Loucy (cell line): ENCODE results near the gene MYO1F.

Experiments
- H2AFZ ChIP-seq: fragments of 200-600 bp; sonication (generic); 2 replicates; pipeline ENCODE4 v1.6.0; 2016; ENCODE audit warnings: antibody characterized with exemption, mild to moderate bottlenecking, low read length, moderate library complexity
- H3F3A ChIP-seq: fragments of 200-600 bp; 2 replicates; pipeline ENCODE4 v1.6.0; 2016; ENCODE audit warnings: antibody characterized with exemption, low read depth, mild to moderate bottlenecking
- H3K27me3 ChIP-seq: fragments of 200-600 bp; sonication (generic); 2 replicates; pipeline ENCODE4 v1.6.1; 2014; ENCODE audit warnings: low read length, mild to moderate bottlenecking; ENCODE audit not compliant: insufficient read depth, poor library complexity, severe bottlenecking
- H3K36me3 ChIP-seq: fragments of 200-600 bp; sonication (generic); 2 replicates; pipeline ENCODE4 v1.6.1; 2016; ENCODE audit warnings: low read length; ENCODE audit not compliant: insufficient read depth
- H3K4me1 ChIP-seq: fragments of 200-600 bp; sonication (generic); 2 replicates; pipeline ENCODE4 v1.5.1; 2014; ENCODE audit warnings: low read length, mild to moderate bottlenecking; ENCODE audit not compliant: insufficient read depth, poor library complexity, severe bottlenecking
- H3K4me2 ChIP-seq: fragments of 200-600 bp; sonication (generic); 2 replicates; pipeline ENCODE4 v1.6.0; 2014; ENCODE audit warnings: antibody characterized with exemption, low read length, low read depth, mild to moderate bottlenecking; ENCODE audit not compliant: poor library complexity, severe bottlenecking
- H3K4me3 ChIP-seq: fragments of 200-600 bp; sonication (generic); 2 replicates; pipeline ENCODE4 v1.5.1; 2014; ENCODE audit warnings: low read length, mild to moderate bottlenecking, mixed read lengths; ENCODE audit not compliant: poor library complexity, severe bottlenecking
- H3K79me2 ChIP-seq: fragments of 200-600 bp; sonication (generic); 2 replicates; pipeline ENCODE4 v1.6.1; 2014; ENCODE audit warnings: low read length; ENCODE audit not compliant: insufficient read depth
- H3K9ac ChIP-seq: fragments of 200-600 bp; sonication (generic); 2 replicates; pipeline ENCODE4 v1.6.0; 2014; ENCODE audit warnings: mild to moderate bottlenecking, low read depth, low read length, moderate library complexity; ENCODE audit not compliant: poor library complexity, severe bottlenecking
- H3K9me2 ChIP-seq: fragments of 200-600 bp; sonication (generic); replicated peaks from 2 replicates; pipeline ENCODE4 v1.6.1; 2016; ENCODE audit warnings: low read depth, low read length, mixed read lengths
- H3K9me3 ChIP-seq: fragments of 200-600 bp; sonication (generic); 2 replicates; pipeline ENCODE4 v1.6.1; 2014; ENCODE audit warnings: mild to moderate bottlenecking, antibody characterized with exemption, low read length, low read depth; ENCODE audit not compliant: insufficient read depth
- H4K20me1 ChIP-seq: fragments of 200-600 bp; sonication (generic); 2 replicates; pipeline ENCODE4 v1.6.0; 2014; ENCODE audit warnings: antibody characterized with exemption, low read length, mild to moderate bottlenecking; ENCODE audit not compliant: insufficient read depth, poor library complexity, severe bottlenecking
- EZH2phosphoT487 ChIP-seq: fragments of 200-600 bp; IDR thresholded peaks from 2 replicates; pipeline ENCODE4 v1.6.1; 2018; ENCODE audit warnings: antibody characterized with exemption, mild to moderate bottlenecking, moderate library complexity, borderline replicate concordance
- TF ChIP-seq, protein P1 (sequence below): fragments of 200-600 bp; sonication (generic); conservative IDR thresholded peaks from 2 replicates; pipeline ENCODE4 v1.5.1; 2014; ENCODE audit warnings: mild to moderate bottlenecking, antibody characterized with exemption, low read length

The MYO1F gene

DNA sequence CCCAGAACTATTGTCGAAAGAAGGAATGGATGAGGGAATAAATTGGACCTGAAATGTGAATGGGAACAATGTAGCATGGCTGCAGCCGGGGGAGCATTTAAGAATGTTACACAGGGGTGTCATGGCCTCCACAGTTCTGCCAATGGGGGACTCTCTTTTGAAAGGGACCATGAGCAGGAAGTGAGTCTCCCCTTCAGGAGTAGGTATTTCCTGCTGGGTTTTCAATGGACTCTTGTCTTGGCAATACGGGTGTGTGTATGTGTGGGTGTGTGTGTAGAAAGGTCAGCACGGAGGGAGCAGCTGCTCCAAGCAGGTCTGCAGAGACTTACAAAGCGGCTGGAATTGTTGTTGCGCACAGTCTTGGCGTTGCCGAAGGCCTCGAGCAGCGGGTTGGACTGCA lies 24.4 kb downstream of the MYO1F start:
- Histone ChIP-seq H2AFZ (no peak overlapping the region), H3K27me3 (no peaks in the 10 kb centered on the region), H3K79me2 (no peaks in the 10 kb centered on the region), H3K9me3 (no peaks in the 10 kb centered on the region), H3K4me2 (no peak overlapping the region), H3K36me3 (peaks cover 17% of the 10 kb centered on the region; the same call in 1 of the 2 replicates), H3K4me1 (peaks cover 2% of the 10 kb centered on the region), H4K20me1 (no peaks in the 10 kb centered on the region), H3F3A (no peaks in the 10 kb centered on the region), H3K4me3 (no peak overlapping the region), H3K9ac (no peak overlapping the region), H3K9me2 (no peaks in the 10 kb centered on the region)
- TF ChIP-seq, protein P1, sequence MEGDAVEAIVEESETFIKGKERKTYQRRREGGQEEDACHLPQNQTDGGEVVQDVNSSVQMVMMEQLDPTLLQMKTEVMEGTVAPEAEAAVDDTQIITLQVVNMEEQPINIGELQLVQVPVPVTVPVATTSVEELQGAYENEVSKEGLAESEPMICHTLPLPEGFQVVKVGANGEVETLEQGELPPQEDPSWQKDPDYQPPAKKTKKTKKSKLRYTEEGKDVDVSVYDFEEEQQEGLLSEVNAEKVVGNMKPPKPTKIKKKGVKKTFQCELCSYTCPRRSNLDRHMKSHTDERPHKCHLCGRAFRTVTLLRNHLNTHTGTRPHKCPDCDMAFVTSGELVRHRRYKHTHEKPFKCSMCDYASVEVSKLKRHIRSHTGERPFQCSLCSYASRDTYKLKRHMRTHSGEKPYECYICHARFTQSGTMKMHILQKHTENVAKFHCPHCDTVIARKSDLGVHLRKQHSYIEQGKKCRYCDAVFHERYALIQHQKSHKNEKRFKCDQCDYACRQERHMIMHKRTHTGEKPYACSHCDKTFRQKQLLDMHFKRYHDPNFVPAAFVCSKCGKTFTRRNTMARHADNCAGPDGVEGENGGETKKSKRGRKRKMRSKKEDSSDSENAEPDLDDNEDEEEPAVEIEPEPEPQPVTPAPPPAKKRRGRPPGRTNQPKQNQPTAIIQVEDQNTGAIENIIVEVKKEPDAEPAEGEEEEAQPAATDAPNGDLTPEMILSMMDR: no peak
- TF ChIP-seq EZH2phosphoT487: no peak

DNA sequence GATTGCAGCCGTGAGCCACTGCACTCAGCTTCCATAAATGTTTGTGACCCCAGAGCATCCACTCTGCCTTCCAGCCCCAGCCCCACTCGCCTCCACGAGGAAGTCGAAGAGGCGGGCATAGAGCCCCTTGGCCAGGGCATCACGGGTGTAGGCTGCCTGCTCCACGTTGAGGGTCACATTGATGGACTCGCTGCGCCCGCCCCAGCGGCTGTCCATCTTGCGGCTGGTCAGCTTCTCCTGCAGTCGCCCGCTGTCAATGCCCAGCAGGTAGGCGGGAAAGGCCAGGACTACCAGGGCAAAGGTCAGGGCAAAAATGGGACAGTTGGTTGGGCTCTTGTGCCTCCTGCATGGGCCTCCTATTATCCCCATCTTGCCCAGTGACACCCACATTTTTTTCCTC lies 27.2 kb downstream of the MYO1F start:
- no peaks in the 10 kb centered on the region for H3K4me1 ChIP-seq
- H4K20me1 ChIP-seq: no peaks in the 10 kb centered on the region
- no peaks in the 10 kb centered on the region for H3K27me3 ChIP-seq
- H3K36me3 ChIP-seq: peaks cover 17% of the 10 kb centered on the region; the same call in 1 of the 2 replicates
- no peak overlapping the region for H3K4me2 ChIP-seq
- H3K9me2 ChIP-seq: no peaks in the 10 kb centered on the region
- H3K9me3 ChIP-seq: no peaks in the 10 kb centered on the region
- TF ChIP-seq EZH2phosphoT487: no peak
- H3F3A ChIP-seq: no peaks in the 10 kb centered on the region
- no peak overlapping the region for H2AFZ ChIP-seq
- H3K79me2 ChIP-seq: no peaks in the 10 kb centered on the region
- H3K9ac ChIP-seq: no peak overlapping the region
- H3K4me3 ChIP-seq: no peak overlapping the region

DNA sequence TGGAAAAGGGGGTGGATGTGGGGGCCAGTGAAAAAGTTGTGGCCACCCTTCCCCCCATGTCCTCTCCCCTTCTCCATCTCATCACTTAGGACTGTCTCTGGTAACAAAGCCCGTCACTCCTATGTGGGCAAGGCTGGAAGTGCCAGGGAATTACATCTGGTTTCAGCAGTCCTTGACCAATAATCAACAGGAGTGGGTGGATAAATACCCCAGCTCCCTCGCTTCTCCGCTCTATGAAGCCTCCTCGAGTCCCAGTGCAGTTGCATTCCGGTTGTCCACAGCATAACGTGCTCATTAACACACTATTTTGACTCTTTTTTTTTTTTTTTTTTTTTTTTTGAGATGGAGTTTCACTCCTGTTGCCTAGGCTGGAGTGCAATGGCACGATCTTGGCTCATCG lies 31.5 kb downstream of the MYO1F start:
- Histone ChIP-seq H3F3A (no peaks in the 10 kb centered on the region), H2AFZ (no peak overlapping the region), H3K9me2 (no peaks in the 10 kb centered on the region), H3K27me3 (no peaks in the 10 kb centered on the region), H3K9ac (no peak overlapping the region), H3K4me2 (no peak overlapping the region), H3K4me1 (no peaks in the 10 kb centered on the region), H3K4me3 (no peak overlapping the region), H4K20me1 (no peaks in the 10 kb centered on the region), H3K79me2 (no peaks in the 10 kb centered on the region), H3K9me3 (no peaks in the 10 kb centered on the region), H3K36me3 (no peaks in the 10 kb centered on the region)
- no peak for TF ChIP-seq EZH2phosphoT487
- TF ChIP-seq, protein P1: no peak

DNA sequence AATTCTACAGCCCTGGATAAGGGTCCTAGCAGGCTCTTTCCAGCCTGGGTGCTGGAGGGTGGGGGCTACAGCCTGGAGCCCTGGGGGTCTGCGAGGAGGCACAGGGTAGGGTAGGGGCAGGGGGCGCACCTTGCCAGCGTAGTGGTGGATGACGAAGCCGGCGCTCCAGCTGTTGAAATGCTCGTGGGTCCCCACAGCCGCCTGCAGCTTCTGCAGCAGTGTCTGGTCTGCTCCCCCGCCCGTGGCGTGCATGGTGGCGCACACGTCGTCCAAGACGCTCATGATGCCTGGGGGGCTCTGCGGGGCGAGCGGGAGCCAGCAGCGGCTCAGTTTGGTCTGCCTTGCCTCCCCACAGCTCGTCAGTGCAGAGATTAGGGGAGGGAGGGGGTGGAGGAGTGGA lies 33.1 kb downstream of the MYO1F start:
- H3K4me2 ChIP-seq: no peak overlapping the region
- no peaks in the 10 kb centered on the region for H3F3A ChIP-seq
- H2AFZ ChIP-seq: no peak overlapping the region
- no peaks in the 10 kb centered on the region for H3K4me1 ChIP-seq
- H3K79me2 ChIP-seq: no peaks in the 10 kb centered on the region
- no peaks in the 10 kb centered on the region for H3K9me3 ChIP-seq
- H4K20me1 ChIP-seq: no peaks in the 10 kb centered on the region
- no peak for TF ChIP-seq EZH2phosphoT487
- TF ChIP-seq, protein P1: no peak
- H3K4me3 ChIP-seq: no peak overlapping the region
- H3K36me3 ChIP-seq: no peaks in the 10 kb centered on the region
- no peak overlapping the region for H3K9ac ChIP-seq
- no peaks in the 10 kb centered on the region for H3K27me3 ChIP-seq
- no peaks in the 10 kb centered on the region for H3K9me2 ChIP-seq
